Measurements from ENCODE around the gene CASK. TPM values are rescaled to one million over a fixed set of nuclear protein-coding genes. Genes with fewer than 3 reads are reported as not detected.

Gene CASK
- total RNA-seq, 1 experiment from 2014 or later = 54.6 TPM

GRCh38 chrX:41689711-41690110 is 233.6 kb downstream of the CASK start:
- H3K4me1 Mint-ChIP-seq = no peaks in the 10 kb centered on the region
- DNase-seq (ENCODE audit: low spot score) = no peak
- no peak overlapping the region for H3K4me3 Mint-ChIP-seq
- H3K27ac Mint-ChIP-seq = no peak overlapping the region
- TF ChIP-seq ETV6 (CRISPR knock-in tag; IDR thresholded peaks at IDR 0.05) (no peak), ZNF416 (CRISPR knock-in tag; IDR thresholded peaks at IDR 0.05) (no peak), ZNF317 (CRISPR knock-in tag; IDR thresholded peaks at IDR 0.05; ENCODE audit: borderline replicate concordance, low read depth) (no peak), ATF1 (CRISPR knock-in tag; IDR thresholded peaks at IDR 0.05) (no peak), ZBTB21 (CRISPR knock-in tag; IDR thresholded peaks at IDR 0.05; ENCODE audit: borderline replicate concordance) (no peak), IRF2 (CRISPR knock-in tag; IDR thresholded peaks at IDR 0.05; ENCODE audit: borderline replicate concordance, low read depth) (no peak), MYBL2 (CRISPR knock-in tag; IDR thresholded peaks at IDR 0.05) (no peak), CTCF (IDR thresholded peaks at IDR 0.05) (no peak), TP53 (CRISPR knock-in tag; IDR thresholded peaks at IDR 0.05) (no peak), ZSCAN18 (CRISPR knock-in tag; IDR thresholded peaks at IDR 0.05) (no peak), RORB (CRISPR knock-in tag; IDR thresholded peaks at IDR 0.05) (no peak)
- TF ChIP-seq, protein P1, sequence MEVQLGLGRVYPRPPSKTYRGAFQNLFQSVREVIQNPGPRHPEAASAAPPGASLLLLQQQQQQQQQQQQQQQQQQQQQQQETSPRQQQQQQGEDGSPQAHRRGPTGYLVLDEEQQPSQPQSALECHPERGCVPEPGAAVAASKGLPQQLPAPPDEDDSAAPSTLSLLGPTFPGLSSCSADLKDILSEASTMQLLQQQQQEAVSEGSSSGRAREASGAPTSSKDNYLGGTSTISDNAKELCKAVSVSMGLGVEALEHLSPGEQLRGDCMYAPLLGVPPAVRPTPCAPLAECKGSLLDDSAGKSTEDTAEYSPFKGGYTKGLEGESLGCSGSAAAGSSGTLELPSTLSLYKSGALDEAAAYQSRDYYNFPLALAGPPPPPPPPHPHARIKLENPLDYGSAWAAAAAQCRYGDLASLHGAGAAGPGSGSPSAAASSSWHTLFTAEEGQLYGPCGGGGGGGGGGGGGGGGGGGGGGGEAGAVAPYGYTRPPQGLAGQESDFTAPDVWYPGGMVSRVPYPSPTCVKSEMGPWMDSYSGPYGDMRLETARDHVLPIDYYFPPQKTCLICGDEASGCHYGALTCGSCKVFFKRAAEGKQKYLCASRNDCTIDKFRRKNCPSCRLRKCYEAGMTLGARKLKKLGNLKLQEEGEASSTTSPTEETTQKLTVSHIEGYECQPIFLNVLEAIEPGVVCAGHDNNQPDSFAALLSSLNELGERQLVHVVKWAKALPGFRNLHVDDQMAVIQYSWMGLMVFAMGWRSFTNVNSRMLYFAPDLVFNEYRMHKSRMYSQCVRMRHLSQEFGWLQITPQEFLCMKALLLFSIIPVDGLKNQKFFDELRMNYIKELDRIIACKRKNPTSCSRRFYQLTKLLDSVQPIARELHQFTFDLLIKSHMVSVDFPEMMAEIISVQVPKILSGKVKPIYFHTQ (CRISPR knock-in tag; IDR thresholded peaks at IDR 0.05) = no peak
- TF ChIP-seq, protein P2, sequence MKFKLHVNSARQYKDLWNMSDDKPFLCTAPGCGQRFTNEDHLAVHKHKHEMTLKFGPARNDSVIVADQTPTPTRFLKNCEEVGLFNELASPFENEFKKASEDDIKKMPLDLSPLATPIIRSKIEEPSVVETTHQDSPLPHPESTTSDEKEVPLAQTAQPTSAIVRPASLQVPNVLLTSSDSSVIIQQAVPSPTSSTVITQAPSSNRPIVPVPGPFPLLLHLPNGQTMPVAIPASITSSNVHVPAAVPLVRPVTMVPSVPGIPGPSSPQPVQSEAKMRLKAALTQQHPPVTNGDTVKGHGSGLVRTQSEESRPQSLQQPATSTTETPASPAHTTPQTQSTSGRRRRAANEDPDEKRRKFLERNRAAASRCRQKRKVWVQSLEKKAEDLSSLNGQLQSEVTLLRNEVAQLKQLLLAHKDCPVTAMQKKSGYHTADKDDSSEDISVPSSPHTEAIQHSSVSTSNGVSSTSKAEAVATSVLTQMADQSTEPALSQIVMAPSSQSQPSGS (CRISPR knock-in tag; IDR thresholded peaks at IDR 0.05; ENCODE audit: borderline replicate concordance, low read depth) = no peak
- TF ChIP-seq, protein P3, sequence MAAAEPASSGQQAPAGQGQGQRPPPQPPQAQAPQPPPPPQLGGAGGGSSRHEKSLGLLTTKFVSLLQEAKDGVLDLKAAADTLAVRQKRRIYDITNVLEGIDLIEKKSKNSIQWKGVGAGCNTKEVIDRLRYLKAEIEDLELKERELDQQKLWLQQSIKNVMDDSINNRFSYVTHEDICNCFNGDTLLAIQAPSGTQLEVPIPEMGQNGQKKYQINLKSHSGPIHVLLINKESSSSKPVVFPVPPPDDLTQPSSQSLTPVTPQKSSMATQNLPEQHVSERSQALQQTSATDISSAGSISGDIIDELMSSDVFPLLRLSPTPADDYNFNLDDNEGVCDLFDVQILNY (CRISPR knock-in tag; IDR thresholded peaks at IDR 0.05) = no peak
- TF ChIP-seq, protein P4, sequence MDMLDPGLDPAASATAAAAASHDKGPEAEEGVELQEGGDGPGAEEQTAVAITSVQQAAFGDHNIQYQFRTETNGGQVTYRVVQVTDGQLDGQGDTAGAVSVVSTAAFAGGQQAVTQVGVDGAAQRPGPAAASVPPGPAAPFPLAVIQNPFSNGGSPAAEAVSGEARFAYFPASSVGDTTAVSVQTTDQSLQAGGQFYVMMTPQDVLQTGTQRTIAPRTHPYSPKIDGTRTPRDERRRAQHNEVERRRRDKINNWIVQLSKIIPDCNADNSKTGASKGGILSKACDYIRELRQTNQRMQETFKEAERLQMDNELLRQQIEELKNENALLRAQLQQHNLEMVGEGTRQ (CRISPR knock-in tag; IDR thresholded peaks at IDR 0.05) = no peak
- TF ChIP-seq, protein P5, sequence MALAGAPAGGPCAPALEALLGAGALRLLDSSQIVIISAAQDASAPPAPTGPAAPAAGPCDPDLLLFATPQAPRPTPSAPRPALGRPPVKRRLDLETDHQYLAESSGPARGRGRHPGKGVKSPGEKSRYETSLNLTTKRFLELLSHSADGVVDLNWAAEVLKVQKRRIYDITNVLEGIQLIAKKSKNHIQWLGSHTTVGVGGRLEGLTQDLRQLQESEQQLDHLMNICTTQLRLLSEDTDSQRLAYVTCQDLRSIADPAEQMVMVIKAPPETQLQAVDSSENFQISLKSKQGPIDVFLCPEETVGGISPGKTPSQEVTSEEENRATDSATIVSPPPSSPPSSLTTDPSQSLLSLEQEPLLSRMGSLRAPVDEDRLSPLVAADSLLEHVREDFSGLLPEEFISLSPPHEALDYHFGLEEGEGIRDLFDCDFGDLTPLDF (CRISPR knock-in tag; IDR thresholded peaks at IDR 0.05) = no peak
- TF ChIP-seq, protein P6, sequence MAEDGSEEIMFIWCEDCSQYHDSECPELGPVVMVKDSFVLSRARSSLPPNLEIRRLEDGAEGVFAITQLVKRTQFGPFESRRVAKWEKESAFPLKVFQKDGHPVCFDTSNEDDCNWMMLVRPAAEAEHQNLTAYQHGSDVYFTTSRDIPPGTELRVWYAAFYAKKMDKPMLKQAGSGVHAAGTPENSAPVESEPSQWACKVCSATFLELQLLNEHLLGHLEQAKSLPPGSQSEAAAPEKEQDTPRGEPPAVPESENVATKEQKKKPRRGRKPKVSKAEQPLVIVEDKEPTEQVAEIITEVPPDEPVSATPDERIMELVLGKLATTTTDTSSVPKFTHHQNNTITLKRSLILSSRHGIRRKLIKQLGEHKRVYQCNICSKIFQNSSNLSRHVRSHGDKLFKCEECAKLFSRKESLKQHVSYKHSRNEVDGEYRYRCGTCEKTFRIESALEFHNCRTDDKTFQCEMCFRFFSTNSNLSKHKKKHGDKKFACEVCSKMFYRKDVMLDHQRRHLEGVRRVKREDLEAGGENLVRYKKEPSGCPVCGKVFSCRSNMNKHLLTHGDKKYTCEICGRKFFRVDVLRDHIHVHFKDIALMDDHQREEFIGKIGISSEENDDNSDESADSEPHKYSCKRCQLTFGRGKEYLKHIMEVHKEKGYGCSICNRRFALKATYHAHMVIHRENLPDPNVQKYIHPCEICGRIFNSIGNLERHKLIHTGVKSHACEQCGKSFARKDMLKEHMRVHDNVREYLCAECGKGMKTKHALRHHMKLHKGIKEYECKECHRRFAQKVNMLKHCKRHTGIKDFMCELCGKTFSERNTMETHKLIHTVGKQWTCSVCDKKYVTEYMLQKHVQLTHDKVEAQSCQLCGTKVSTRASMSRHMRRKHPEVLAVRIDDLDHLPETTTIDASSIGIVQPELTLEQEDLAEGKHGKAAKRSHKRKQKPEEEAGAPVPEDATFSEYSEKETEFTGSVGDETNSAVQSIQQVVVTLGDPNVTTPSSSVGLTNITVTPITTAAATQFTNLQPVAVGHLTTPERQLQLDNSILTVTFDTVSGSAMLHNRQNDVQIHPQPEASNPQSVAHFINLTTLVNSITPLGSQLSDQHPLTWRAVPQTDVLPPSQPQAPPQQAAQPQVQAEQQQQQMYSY (CRISPR knock-in tag; IDR thresholded peaks at IDR 0.05) = no peak
- TF ChIP-seq, protein P7, sequence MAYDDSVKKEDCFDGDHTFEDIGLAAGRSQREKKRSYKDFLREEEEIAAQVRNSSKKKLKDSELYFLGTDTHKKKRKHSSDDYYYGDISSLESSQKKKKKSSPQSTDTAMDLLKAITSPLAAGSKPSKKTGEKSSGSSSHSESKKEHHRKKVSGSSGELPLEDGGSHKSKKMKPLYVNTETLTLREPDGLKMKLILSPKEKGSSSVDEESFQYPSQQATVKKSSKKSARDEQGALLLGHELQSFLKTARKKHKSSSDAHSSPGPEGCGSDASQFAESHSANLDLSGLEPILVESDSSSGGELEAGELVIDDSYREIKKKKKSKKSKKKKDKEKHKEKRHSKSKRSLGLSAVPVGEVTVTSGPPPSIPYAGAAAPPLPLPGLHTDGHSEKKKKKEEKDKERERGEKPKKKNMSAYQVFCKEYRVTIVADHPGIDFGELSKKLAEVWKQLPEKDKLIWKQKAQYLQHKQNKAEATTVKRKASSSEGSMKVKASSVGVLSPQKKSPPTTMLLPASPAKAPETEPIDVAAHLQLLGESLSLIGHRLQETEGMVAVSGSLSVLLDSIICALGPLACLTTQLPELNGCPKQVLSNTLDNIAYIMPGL (CRISPR knock-in tag; IDR thresholded peaks at IDR 0.05) = no peak
- peaks cover 2% of the 10 kb centered on the region; the same call in 1 of the 2 replicates for H3K36me3 Mint-ChIP-seq
- ATAC-seq = no peak
- no peaks in the 10 kb centered on the region for H3K27me3 Mint-ChIP-seq (ENCODE audit: low read depth)
- no peaks in the 10 kb centered on the region for H3K9me3 Mint-ChIP-seq
- POLR2A ChIA-PET = no interaction called here
- CTCF ChIA-PET = no interaction called here

Data from WTC11 (cell line).